ENCODE data around the gene SCARF1.

Gene SCARF1

GRCh38 chr17:1607971-1608320 lies 37.6 kb downstream of the SCARF1 start:
- H3K36me3 ChIP-seq (ENCODE audit: control insufficient read depth, insufficient read depth, low read length, severe bottlenecking) = peaks cover 7% of the 10 kb centered on the region
- H3K9ac ChIP-seq (ENCODE audit: low read length) = no peak overlapping the region
- H3K4me3 ChIP-seq (ENCODE audit: low read length) = no peak overlapping the region
- H3K27me3 ChIP-seq (replicated peaks; ENCODE audit: control insufficient read depth, insufficient read depth, low read length) = no peaks in the 10 kb centered on the region
- H3K9me3 ChIP-seq (ENCODE audit: control insufficient read depth, low read length) = no peaks in the 10 kb centered on the region
- H3K4me1 ChIP-seq (ENCODE audit: control insufficient read depth, insufficient read depth, low read length) = peaks cover 17% of the 10 kb centered on the region
- no peak for DNase-seq (ENCODE audit: low read depth)

GRCh38 chr17:1606352-1606985 lies 39.1 kb downstream of the SCARF1 start:
- Histone ChIP-seq H3K9ac (ENCODE audit: low read length) (no peak overlapping the region), H3K9me3 (ENCODE audit: control insufficient read depth, low read length) (no peaks in the 10 kb centered on the region), H3K4me1 (ENCODE audit: control insufficient read depth, insufficient read depth, low read length) (peaks cover 17% of the 10 kb centered on the region), H3K36me3 (ENCODE audit: control insufficient read depth, insufficient read depth, low read length, severe bottlenecking) (peaks cover 9% of the 10 kb centered on the region), H3K27me3 (replicated peaks; ENCODE audit: control insufficient read depth, insufficient read depth, low read length) (no peaks in the 10 kb centered on the region), H3K4me3 (ENCODE audit: low read length) (no peak overlapping the region)
- no peak for DNase-seq (ENCODE audit: low read depth)

DNA sequence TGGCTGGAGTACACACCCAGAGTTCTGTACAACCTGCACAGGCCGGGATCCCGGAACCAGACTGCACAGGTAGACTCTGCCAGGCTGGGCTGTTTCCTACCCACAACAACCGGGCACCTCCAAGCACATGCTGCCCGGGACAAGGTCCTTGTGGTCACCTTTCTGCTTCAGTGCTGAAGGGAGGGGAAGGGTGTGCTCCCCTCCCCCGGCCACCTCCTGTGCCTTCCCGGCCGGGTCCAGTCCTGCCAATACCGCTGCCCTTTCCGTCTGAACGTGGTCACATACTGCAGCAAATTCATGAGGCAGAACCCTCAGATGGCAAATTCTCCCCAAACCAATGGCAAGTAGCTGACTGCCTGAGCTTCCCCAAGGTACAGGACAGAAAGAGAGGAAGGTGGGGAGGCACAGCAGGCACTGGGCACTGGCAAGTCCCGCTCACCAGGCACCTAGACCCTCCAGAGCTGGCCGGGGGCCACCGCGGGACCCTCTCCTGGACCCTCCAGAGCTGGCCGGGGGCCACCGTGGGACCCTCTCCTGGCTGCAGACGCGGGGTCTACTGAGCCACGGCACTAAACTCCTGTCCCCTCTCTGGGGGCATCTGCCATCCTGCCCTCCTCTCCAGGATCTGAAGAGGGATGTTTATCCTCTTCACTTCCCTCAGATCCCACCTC lies 39.7 kb downstream of the SCARF1 start:
- Histone ChIP-seq H3K4me3 (ENCODE audit: low read length) (no peak overlapping the region), H3K36me3 (ENCODE audit: control insufficient read depth, insufficient read depth, low read length, severe bottlenecking) (peaks cover 9% of the 10 kb centered on the region), H3K27me3 (replicated peaks; ENCODE audit: control insufficient read depth, insufficient read depth, low read length) (no peaks in the 10 kb centered on the region), H3K4me1 (ENCODE audit: control insufficient read depth, insufficient read depth, low read length) (peaks cover 17% of the 10 kb centered on the region), H3K9ac (ENCODE audit: low read length) (no peak overlapping the region), H3K9me3 (ENCODE audit: control insufficient read depth, low read length) (no peaks in the 10 kb centered on the region)
- no peak for DNase-seq (ENCODE audit: low read depth)

DNA sequence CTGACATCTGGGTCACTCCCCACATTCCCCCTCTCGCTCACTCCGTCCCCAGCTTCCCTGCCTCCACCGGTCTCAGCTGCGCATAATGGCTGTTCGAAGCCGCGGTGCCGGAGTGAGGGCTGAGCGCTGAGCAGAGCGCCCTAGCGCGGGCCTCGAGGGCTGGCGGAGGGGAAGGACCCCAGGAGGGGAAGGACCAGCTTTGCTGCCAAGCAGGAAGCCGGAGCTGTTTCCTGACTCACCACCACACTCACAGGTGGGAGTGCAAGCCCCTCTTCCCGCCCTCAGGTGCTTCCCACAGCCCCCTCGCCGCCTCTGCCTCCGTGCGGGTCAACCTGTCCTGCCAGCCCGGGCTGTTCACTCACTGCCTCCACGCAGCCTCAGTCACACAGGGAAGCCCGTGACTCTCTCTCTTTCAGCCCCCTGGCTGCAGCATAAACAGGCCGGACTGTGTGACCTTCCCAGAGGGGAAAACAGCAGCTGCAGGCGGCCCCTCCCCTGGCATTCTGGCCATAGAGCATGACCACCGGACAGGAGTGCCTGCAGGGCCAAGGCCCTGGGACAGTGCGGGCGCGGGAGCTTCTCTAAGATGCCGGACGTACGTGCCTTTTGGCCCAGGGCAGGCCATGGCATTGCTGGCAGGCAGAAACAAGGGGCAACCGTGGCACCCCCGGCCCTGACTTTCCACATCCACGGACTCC lies 40.6 kb downstream of the SCARF1 start:
- Histone ChIP-seq H3K27me3 (replicated peaks; ENCODE audit: control insufficient read depth, insufficient read depth, low read length) (no peaks in the 10 kb centered on the region), H3K4me1 (ENCODE audit: control insufficient read depth, insufficient read depth, low read length) (peaks cover 17% of the 10 kb centered on the region), H3K4me3 (ENCODE audit: low read length) (no peak overlapping the region), H3K36me3 (ENCODE audit: control insufficient read depth, insufficient read depth, low read length, severe bottlenecking) (peaks cover 9% of the 10 kb centered on the region), H3K9ac (ENCODE audit: low read length) (no peak overlapping the region), H3K9me3 (ENCODE audit: control insufficient read depth, low read length) (no peaks in the 10 kb centered on the region)
- DNase-seq (ENCODE audit: low read depth) = no peak

GRCh38 chr17:1601571-1601970 lies 44.0 kb downstream of the SCARF1 start:
- Histone ChIP-seq H3K36me3 (ENCODE audit: control insufficient read depth, insufficient read depth, low read length, severe bottlenecking) (peaks cover 9% of the 10 kb centered on the region), H3K9me3 (ENCODE audit: control insufficient read depth, low read length) (no peaks in the 10 kb centered on the region), H3K4me1 (ENCODE audit: control insufficient read depth, insufficient read depth, low read length) (peaks cover 2% of the 10 kb centered on the region), H3K4me3 (ENCODE audit: low read length) (no peak overlapping the region), H3K27me3 (replicated peaks; ENCODE audit: control insufficient read depth, insufficient read depth, low read length) (no peaks in the 10 kb centered on the region), H3K9ac (ENCODE audit: low read length) (no peak overlapping the region)
- no peak for DNase-seq (ENCODE audit: low read depth)

DNA sequence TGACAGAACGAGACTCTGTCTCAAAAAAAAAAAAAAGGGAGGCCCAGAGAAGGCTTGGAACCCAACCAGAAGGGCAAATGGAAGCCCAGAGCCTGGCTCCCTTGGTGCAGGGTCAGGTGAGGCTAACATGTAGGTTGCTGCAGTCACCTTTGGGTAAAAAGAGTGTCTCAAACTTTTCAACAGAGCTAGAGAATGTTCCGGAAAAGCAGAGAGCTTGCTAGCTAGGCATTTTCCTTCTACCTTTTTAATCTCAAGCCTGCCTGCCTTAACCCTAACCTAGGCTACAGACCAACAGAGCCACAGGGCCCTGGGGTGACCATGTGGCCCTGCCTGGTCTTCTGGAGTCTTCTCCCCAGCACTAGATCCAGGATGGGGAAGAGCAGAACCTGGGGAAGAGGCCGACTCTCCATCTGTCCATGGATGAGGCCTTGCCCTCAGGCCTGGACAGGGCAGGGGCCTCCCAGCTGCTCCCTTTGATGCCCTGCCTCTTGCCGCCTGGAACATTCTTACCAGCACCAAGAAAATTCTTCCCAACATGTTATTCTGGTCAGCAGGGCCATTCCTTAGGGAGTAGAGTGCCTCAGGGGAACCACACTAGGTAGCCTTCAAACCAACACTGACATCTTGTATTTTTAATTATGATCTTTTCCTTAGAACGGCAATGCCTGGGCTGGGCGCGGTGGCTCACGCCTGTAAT lies 47.0 kb downstream of the SCARF1 start:
- H3K9me3 ChIP-seq (ENCODE audit: control insufficient read depth, low read length) = no peaks in the 10 kb centered on the region
- H3K4me1 ChIP-seq (ENCODE audit: control insufficient read depth, insufficient read depth, low read length) = no peaks in the 10 kb centered on the region

GRCh38 chr17:1597861-1598342 lies 47.6 kb downstream of the SCARF1 start:
- no peak overlapping the region for H3K4me3 ChIP-seq (ENCODE audit: low read length)
- no peak for DNase-seq (ENCODE audit: low read depth)
- H3K9me3 ChIP-seq (ENCODE audit: control insufficient read depth, low read length) = no peaks in the 10 kb centered on the region
- H3K27me3 ChIP-seq (replicated peaks; ENCODE audit: control insufficient read depth, insufficient read depth, low read length) = no peaks in the 10 kb centered on the region
- H3K36me3 ChIP-seq (ENCODE audit: control insufficient read depth, insufficient read depth, low read length, severe bottlenecking) = peaks cover 11% of the 10 kb centered on the region
- H3K9ac ChIP-seq (ENCODE audit: low read length) = no peak overlapping the region
- H3K4me1 ChIP-seq (ENCODE audit: control insufficient read depth, insufficient read depth, low read length) = no peaks in the 10 kb centered on the region

More for the DNA sequence above, 47.0 kb downstream of the SCARF1 start:
- Histone ChIP-seq H3K9ac (ENCODE audit: low read length) (no peak overlapping the region), H3K36me3 (ENCODE audit: control insufficient read depth, insufficient read depth, low read length, severe bottlenecking) (peaks cover 9% of the 10 kb centered on the region), H3K27me3 (replicated peaks; ENCODE audit: control insufficient read depth, insufficient read depth, low read length) (no peaks in the 10 kb centered on the region), H3K4me3 (ENCODE audit: low read length) (no peak overlapping the region)
- no peak for DNase-seq (ENCODE audit: low read depth)

DNA sequence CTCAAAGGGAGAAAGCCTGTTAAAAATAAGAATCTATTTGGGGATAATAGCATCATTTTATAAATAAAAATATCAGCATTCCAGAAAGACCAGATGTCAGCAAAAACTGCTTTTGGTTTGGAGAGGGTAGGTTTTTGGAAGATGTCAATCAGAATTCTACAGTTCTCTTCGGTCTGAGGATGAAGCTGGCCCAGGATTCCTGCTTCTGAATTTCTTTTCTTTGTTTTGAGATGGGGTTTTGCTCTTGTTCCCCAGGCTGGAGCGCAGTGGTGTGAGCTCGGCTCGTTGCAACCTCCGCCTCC lies 52.0 kb downstream of the SCARF1 start:
- H3K4me3 ChIP-seq (ENCODE audit: low read length) = no peak overlapping the region
- H3K4me1 ChIP-seq (ENCODE audit: control insufficient read depth, insufficient read depth, low read length) = peaks cover 21% of the 10 kb centered on the region
- H3K9me3 ChIP-seq (ENCODE audit: control insufficient read depth, low read length) = no peaks in the 10 kb centered on the region
- H3K36me3 ChIP-seq (ENCODE audit: control insufficient read depth, insufficient read depth, low read length, severe bottlenecking) = peaks cover 18% of the 10 kb centered on the region
- DNase-seq (ENCODE audit: low read depth) = no peak
- no peak overlapping the region for H3K9ac ChIP-seq (ENCODE audit: low read length)
- no peaks in the 10 kb centered on the region for H3K27me3 ChIP-seq (replicated peaks; ENCODE audit: control insufficient read depth, insufficient read depth, low read length)

GRCh38 chr17:1592751-1593629 lies 52.5 kb downstream of the SCARF1 start:
- Histone ChIP-seq H3K27me3 (replicated peaks; ENCODE audit: control insufficient read depth, insufficient read depth, low read length) (no peaks in the 10 kb centered on the region), H3K4me3 (ENCODE audit: low read length) (no peak overlapping the region), H3K4me1 (ENCODE audit: control insufficient read depth, insufficient read depth, low read length) (peaks cover 21% of the 10 kb centered on the region), H3K36me3 (ENCODE audit: control insufficient read depth, insufficient read depth, low read length, severe bottlenecking) (peaks cover 18% of the 10 kb centered on the region), H3K9me3 (ENCODE audit: control insufficient read depth, low read length) (no peaks in the 10 kb centered on the region), H3K9ac (ENCODE audit: low read length) (no peak overlapping the region)
- DNase-seq (ENCODE audit: low read depth) = no peak

DNA sequence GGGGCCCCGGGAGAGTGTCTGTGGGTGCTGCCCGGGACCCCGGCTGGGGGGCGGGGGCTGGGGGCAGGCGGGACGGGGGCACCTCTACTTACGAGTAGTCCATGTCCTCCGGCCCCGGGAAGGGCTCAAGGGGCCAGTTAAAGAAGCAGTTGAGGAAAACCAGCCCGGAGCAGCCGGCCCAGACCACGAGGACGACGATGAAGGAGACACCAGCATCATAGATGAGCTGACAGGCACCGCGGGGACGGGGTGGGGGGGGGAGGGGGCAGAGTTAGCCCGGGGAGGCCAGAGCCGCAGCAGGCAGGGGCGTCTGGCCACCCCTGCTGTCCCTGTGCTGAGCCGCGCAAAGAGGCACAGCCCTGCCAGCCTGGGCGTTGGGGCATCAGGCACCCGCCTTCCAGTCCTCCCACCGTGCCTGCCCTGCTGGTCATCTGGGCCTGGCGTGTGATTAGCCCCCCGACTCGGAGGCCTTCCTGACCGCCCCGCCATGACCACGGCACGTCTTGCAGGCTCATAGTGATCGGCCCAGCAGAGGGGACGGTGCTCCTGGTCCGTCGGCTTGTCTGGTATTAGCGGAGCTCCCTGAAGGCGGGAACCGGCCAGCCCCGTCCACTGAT lies 54.0 kb downstream of the SCARF1 start:
- Histone ChIP-seq H3K27me3 (replicated peaks; ENCODE audit: control insufficient read depth, insufficient read depth, low read length) (no peaks in the 10 kb centered on the region), H3K4me3 (ENCODE audit: low read length) (no peak overlapping the region), H3K9me3 (ENCODE audit: control insufficient read depth, low read length) (no peaks in the 10 kb centered on the region), H3K9ac (ENCODE audit: low read length) (no peak overlapping the region), H3K36me3 (ENCODE audit: control insufficient read depth, insufficient read depth, low read length, severe bottlenecking) (peaks cover 22% of the 10 kb centered on the region), H3K4me1 (ENCODE audit: control insufficient read depth, insufficient read depth, low read length) (peaks cover 21% of the 10 kb centered on the region)
- no peak for DNase-seq (ENCODE audit: low read depth)

Data from adipocyte (in vitro differentiated cells).